ENCODE results near the gene SCARB1.

GRCh38 chr12:124856132-124856841, 7.4 kb downstream of the SCARB1 start:
- TF ChIP-seq CTCF (IDR thresholded peaks at IDR 0.05; ENCODE audit: low read depth, low read length, poor library complexity, severe bottlenecking) (peak; percentile 76), EZH2phosphoT487 (IDR thresholded peaks at IDR 0.05; ENCODE audit: borderline replicate concordance, low read length) (no peak)
